GM18868 (cell line): ENCODE data around the gene RNF217.
"Not testable (repeated sequence)": the region's sequence is repeated elsewhere in the genome, so short reads cannot be mapped to it uniquely, and the experiment has no call there.

ENCODE experiments used
- ATAC-seq: cut with Tn5 transposase; IDR thresholded peaks from one replicate; pipeline ENCODE4 v1.9.1; 2021; ENCODE audit warnings: mild to moderate bottlenecking, moderate library complexity; ENCODE audit not compliant: unreplicated experiment

The RNF217 gene

GRCh38 chr6:125121894-125122293 is 159.7 kb downstream of the RNF217 start:
- ATAC-seq, result no peak

GRCh38 chr6:125123051-125123450 is 160.8 kb downstream of the RNF217 start:
- ATAC-seq, result no peak

- ATAC-seq, result no peak
Observed at GRCh38 chr6:125123468-125124048, 161.3 kb downstream of the RNF217 start.

- no peak for ATAC-seq
Observed at GRCh38 chr6:125124049-125124669, 161.9 kb downstream of the RNF217 start.

GRCh38 chr6:125125856-125126255 is 163.6 kb downstream of the RNF217 start:
- not testable (repeated sequence) for ATAC-seq

GRCh38 chr6:125129354-125129753 is 167.1 kb downstream of the RNF217 start:
- ATAC-seq, result no peak

GRCh38 chr6:125132058-125132457 is 169.8 kb downstream of the RNF217 start:
- no peak for ATAC-seq

GRCh38 chr6:125136378-125136777 is 174.1 kb downstream of the RNF217 start:
- no peak for ATAC-seq

GRCh38 chr6:125138083-125138482 is 175.8 kb downstream of the RNF217 start:
- no peak for ATAC-seq

GRCh38 chr6:125140808-125141207 is 178.6 kb downstream of the RNF217 start:
- ATAC-seq, result no peak
